ENCODE measurements around the gene ZNF467.
A peak's percentile ranks its signal among the peaks of the same experiment; 100 is the strongest.

ZNF467 gene

DNA sequence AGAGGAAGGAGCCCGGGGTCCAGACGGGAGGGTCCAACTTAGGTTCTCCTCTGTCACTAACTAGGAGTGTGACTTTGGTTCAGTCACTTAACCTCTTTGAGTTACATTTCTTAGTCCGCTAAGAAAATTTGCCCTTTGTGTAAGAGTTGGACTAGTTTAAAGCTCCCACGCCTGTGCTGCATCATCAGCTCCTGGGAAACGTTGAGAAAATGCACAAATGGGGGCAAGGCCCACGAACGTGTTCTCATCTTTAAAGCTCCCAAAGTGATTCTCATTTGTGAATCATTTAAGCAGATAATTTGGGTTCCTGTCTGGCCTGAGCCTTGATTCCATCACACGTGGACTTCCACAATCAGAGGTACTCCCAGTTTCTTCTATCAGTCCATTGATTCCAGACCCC, 6.3 kb downstream of the ZNF467 start:
- Histone ChIP-seq H3K27me3 (ENCODE audit: insufficient read depth, low read length) (peaks cover 93% of the 10 kb centered on the region), H3K9ac (ENCODE audit: low read depth, low read length) (no peak overlapping the region), H3K9me3 (ENCODE audit: insufficient read depth, low read depth, low read length) (no peaks in the 10 kb centered on the region), H3K36me3 (ENCODE audit: insufficient read depth, low read length) (no peaks in the 10 kb centered on the region), H3K4me3 (ENCODE audit: low read length) (no peak overlapping the region), H3K4me1 (ENCODE audit: insufficient read depth, low read length) (0 out of 2 replicates have a peak, but pooled peaks cover 6% of the 10 kb centered on the region), H3K27ac (ENCODE audit: low read depth, low read length) (no peak overlapping the region)
- WGBS = 89% methylated on average over 8 of the region's 8 CpGs

DNA sequence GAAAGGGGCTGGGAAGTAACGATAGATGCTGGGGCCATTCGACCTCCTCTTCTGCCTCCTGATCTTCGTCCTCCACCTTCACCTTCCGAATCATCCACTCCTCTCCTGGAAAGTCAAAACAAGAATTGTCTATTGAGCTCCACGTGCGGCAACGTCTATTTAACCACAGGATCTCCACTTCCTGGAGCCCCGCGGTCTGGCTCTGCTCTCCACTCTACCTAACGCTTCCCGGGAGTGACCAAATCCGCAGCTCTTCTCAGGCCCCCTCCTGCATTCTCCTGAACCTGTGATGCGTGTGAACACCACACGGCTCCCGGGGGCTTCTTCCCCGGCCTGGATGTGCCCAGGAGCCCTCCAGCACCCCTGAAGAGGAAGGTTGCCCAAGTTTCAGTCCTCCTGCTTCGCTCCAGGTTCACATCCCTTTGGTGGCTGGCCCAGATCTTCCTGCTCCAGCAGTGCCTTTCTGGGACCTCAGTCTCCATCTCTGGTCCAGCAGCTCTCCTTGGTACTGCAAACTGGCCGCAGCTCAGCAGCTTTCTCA, 7.2 kb downstream of the ZNF467 start:
- H3K9ac ChIP-seq (ENCODE audit: low read depth, low read length) = no peak overlapping the region
- peaks cover 100% of the 10 kb centered on the region for H3K27me3 ChIP-seq (ENCODE audit: insufficient read depth, low read length)

DNA sequence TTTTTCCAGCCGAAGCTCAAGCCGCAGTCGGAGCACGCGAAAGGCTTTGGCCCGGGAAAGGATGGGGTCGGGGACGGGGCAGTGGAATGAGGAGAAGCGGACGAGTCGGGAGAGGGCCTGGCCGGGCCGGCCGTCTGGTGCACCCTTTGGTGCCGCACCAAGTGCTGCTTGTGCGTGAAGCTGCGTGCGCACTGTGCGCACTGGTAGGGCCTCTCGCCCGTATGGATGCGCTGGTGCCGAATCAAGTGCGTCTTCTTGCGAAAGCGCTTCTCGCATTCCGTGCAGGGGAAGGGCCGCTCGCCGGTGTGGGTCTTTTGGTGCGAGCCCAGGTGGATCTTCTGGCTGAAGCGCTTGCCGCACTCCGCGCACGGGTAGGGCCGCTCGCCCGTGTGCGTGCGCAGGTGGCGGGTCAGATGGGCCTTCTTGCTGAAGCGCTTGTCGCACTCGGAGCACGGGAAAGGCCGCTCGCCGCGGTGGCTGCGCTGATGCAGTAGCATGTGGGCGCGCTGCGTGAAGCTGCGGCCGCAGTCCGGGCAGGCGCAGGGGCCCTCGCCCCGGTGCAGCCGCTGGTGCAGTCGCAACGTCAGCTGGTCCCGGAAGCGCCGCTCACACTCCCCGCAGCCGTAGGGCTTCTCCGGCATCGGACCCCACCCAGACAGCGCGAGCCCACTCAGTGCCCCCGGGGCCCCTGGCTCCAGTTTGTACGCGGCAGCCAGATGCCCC, 7.8 kb downstream of the ZNF467 start:
- Histone ChIP-seq H3K9me3 (ENCODE audit: insufficient read depth, low read depth, low read length) (no peaks in the 10 kb centered on the region), H3K27ac (ENCODE audit: low read depth, low read length) (no peak overlapping the region), H3K4me3 (ENCODE audit: low read length) (peak overlapping the region; percentile 43), H3K36me3 (ENCODE audit: insufficient read depth, low read length) (no peaks in the 10 kb centered on the region), H3K4me1 (ENCODE audit: insufficient read depth, low read length) (no peaks in the 10 kb centered on the region), H3K27me3 (ENCODE audit: insufficient read depth, low read length) (peaks cover 100% of the 10 kb centered on the region), H3K9ac (ENCODE audit: low read depth, low read length) (0 out of 2 replicates have a peak overlapping the region, but pooled peaks have one; percentile 22)
- 3% methylated on average over 76 of the region's 76 CpGs for WGBS

More for the DNA sequence above, 7.2 kb downstream of the ZNF467 start:
- Histone ChIP-seq H3K4me3 (ENCODE audit: low read length) (peak overlapping the region; percentile 43), H3K27ac (ENCODE audit: low read depth, low read length) (no peak overlapping the region), H3K4me1 (ENCODE audit: insufficient read depth, low read length) (0 out of 2 replicates have a peak, but pooled peaks cover 5% of the 10 kb centered on the region), H3K36me3 (ENCODE audit: insufficient read depth, low read length) (no peaks in the 10 kb centered on the region), H3K9me3 (ENCODE audit: insufficient read depth, low read depth, low read length) (no peaks in the 10 kb centered on the region)
- 22% methylated on average over 18 of the region's 18 CpGs for WGBS

DNA sequence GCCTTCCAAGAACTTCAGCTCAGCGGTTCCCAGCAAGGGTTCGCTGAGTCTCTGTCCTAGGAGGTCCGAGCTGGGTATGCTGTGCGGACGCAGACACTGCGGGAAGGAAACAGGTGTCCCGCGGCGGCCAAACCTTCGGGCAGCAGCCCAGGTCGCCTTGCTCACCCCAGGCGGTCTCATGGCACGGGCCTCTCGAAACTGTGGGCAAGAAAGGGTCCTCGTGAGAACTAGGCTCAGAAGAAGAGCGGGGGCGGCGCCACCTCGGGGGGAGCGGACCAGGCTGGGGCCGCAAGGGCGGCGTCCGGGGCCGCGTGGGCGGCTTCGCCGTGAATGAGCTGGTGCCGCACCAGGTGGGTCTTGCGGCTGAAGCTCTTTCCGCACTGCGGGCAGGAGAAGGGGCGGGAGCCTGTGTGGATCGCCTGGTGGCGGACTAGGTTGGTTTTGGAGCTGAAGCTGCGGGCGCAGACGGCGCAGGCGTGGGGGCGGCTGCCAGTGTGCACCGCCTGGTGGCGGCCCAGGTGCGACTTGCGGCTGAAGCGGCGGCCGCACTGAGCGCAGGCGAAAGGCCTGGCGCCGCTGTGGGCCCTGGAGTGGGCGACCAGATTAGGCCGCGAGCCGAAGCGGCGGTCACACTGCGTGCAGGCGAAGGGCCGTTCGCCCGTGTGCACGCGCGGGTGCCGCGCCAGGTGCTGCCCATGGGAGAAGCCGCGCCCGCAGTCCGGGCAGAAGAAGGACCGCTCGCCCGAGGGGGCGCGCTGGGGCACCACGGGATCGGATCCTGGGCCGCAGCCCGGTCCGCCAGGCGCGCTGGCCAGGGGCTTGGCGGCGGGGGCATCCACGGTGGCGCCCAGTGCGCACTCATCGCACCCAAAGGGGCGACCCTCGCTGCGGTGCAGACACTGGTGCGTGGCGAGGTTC, 8.6 kb downstream of the ZNF467 start:
- no peaks in the 10 kb centered on the region for H3K36me3 ChIP-seq (ENCODE audit: insufficient read depth, low read length)
- no peaks in the 10 kb centered on the region for H3K4me1 ChIP-seq (ENCODE audit: insufficient read depth, low read length)
- no peak overlapping the region for H3K9ac ChIP-seq (ENCODE audit: low read depth, low read length)
- peak overlapping the region; percentile 43 for H3K4me3 ChIP-seq (ENCODE audit: low read length)
- H3K27ac ChIP-seq (ENCODE audit: low read depth, low read length) = no peak overlapping the region
- WGBS = 2% methylated on average over 96 of the region's 96 CpGs
- peaks cover 100% of the 10 kb centered on the region for H3K27me3 ChIP-seq (ENCODE audit: insufficient read depth, low read length)
- H3K9me3 ChIP-seq (ENCODE audit: insufficient read depth, low read depth, low read length) = no peaks in the 10 kb centered on the region

DNA sequence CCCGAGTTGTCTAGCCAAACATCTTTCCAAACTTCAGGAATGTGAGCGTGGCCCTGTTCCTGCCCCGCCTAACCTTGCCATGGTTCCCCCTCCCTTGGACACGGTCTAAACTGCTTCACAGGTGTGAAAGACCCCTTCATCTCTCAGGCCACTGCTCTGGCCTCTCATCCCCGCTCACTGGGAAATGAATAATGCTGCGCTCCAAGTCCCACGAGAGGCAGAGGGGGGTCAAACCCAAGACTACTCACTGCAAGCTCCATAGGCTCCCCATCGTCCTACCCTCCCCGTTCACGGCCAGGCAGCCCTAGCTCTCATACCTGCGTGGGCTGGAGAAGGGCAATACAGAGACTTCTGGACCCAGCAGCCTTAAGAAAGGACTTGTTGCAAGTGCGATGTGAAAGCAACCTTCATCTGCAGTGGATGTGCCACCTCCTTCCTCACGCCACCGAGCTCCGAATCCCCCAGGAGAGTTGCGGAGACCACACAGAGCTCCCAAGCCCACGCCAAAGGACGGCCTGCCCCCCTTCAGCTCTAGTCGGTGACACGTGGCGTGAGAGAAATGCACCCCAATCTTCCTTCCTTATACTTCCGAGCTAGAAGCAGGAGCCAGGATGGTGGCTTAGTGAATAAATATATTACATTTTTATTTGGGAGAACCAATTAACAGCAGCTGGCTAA, 9.7 kb downstream of the ZNF467 start:
- Histone ChIP-seq H3K36me3 (ENCODE audit: insufficient read depth, low read length) (no peaks in the 10 kb centered on the region), H3K4me3 (ENCODE audit: low read length) (no peak overlapping the region), H3K9me3 (ENCODE audit: insufficient read depth, low read depth, low read length) (no peaks in the 10 kb centered on the region), H3K27ac (ENCODE audit: low read depth, low read length) (no peak overlapping the region), H3K27me3 (ENCODE audit: insufficient read depth, low read length) (peaks cover 96% of the 10 kb centered on the region), H3K9ac (ENCODE audit: low read depth, low read length) (no peak overlapping the region), H3K4me1 (ENCODE audit: insufficient read depth, low read length) (no peaks in the 10 kb centered on the region)
- WGBS = 83% methylated on average over 21 of the region's 22 CpGs

DNA sequence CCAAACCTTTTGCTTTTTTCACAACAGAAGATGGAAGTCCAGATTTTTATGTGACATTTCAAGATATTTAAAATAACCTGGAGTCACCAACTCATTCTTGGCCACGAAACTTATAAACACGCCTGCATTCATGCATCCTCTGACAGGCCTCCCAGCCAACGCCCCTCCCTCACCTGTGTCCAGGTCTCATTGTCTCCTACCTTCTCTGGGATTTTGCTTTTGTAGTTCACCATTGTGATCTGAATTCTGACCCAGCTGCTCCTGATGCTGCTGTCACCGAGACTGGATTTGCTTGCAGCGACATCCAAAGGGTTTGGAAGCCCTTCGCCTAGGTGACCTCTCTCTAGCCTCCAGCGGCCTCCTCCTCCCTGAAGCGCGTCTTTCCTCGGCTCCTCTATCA, 10.8 kb downstream of the ZNF467 start:
- Histone ChIP-seq H3K27me3 (ENCODE audit: insufficient read depth, low read length) (peaks cover 85% of the 10 kb centered on the region), H3K36me3 (ENCODE audit: insufficient read depth, low read length) (no peaks in the 10 kb centered on the region), H3K9ac (ENCODE audit: low read depth, low read length) (no peak overlapping the region), H3K27ac (ENCODE audit: low read depth, low read length) (no peak overlapping the region), H3K9me3 (ENCODE audit: insufficient read depth, low read depth, low read length) (no peaks in the 10 kb centered on the region), H3K4me1 (ENCODE audit: insufficient read depth, low read length) (no peaks in the 10 kb centered on the region), H3K4me3 (ENCODE audit: low read length) (no peak overlapping the region)
- 89% methylated on average over 10 of the region's 10 CpGs for WGBS

DNA sequence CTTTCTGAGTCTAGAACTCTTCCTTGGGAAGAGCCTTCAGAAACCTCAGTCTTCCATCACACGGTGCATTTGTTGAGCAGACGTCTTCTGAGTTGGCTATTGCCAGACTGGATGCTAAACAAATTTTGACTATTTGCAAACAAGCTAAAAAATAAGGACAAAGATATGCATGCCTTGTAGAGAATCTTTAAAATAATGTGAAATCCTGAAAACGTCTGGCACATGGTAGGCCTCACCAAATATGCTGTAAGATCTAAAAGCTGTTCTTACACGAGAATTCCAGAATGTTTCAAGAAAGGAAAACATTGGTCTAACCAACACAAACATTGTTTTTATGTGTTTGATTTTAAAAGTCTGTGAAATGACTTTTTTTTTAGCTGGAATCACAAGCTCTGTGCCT, 11.3 kb downstream of the ZNF467 start:
- Histone ChIP-seq H3K27ac (ENCODE audit: low read depth, low read length) (no peak overlapping the region), H3K9me3 (ENCODE audit: insufficient read depth, low read depth, low read length) (no peaks in the 10 kb centered on the region), H3K4me3 (ENCODE audit: low read length) (no peak overlapping the region), H3K9ac (ENCODE audit: low read depth, low read length) (no peak overlapping the region), H3K4me1 (ENCODE audit: insufficient read depth, low read length) (no peaks in the 10 kb centered on the region), H3K36me3 (ENCODE audit: insufficient read depth, low read length) (no peaks in the 10 kb centered on the region), H3K27me3 (ENCODE audit: insufficient read depth, low read length) (peaks cover 80% of the 10 kb centered on the region)
- WGBS = 91% methylated on average over 4 of the region's 4 CpGs

DNA sequence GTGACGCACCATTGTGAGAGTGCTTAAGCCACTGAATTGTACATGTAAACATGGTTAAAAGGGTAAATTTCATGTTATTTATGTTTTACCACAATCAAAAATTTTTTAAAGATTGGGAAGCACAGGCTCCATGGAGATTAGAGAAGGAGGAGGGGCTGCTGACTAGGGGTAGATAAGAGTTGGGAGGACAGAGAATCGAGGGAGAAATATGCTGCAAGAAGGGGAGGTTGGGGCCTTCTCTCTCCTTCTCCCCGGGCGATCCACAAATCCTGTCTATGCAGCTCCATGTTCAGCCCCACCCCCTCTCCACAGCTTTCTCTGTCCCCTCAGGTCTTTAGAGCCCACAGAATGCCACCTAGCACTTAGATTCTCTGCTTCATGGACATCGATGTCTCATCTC, 12.1 kb downstream of the ZNF467 start:
- H3K9me3 ChIP-seq (ENCODE audit: insufficient read depth, low read depth, low read length) = no peaks in the 10 kb centered on the region
- peaks cover 78% of the 10 kb centered on the region for H3K27me3 ChIP-seq (ENCODE audit: insufficient read depth, low read length)
- no peak overlapping the region for H3K9ac ChIP-seq (ENCODE audit: low read depth, low read length)
- 90% methylated on average over 5 of the region's 5 CpGs for WGBS
- no peak overlapping the region for H3K4me3 ChIP-seq (ENCODE audit: low read length)
- no peaks in the 10 kb centered on the region for H3K36me3 ChIP-seq (ENCODE audit: insufficient read depth, low read length)
- H3K4me1 ChIP-seq (ENCODE audit: insufficient read depth, low read length) = no peaks in the 10 kb centered on the region
- no peak overlapping the region for H3K27ac ChIP-seq (ENCODE audit: low read depth, low read length)

DNA sequence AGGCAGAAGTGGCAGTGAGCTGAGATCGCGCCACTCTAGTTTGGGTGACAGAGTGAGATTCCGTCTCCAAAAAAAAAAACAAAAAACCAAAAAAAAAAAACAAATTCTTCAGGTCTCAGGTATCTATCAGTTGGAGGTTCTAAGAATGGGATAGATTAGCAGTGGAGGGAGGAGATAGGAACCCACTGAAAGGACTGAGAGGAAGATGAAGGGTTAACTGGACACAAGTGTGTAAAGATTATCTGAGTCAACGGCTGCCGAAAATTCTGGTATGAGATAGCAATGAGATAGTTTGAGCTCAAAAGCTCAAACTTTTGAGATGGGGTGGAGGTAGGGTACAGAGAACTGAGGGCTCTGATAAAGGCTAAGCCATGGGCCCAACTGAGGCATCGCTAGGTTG, 12.8 kb downstream of the ZNF467 start:
- Histone ChIP-seq H3K9ac (ENCODE audit: low read depth, low read length) (no peak overlapping the region), H3K27me3 (ENCODE audit: insufficient read depth, low read length) (peaks cover 77% of the 10 kb centered on the region), H3K4me3 (ENCODE audit: low read length) (no peak overlapping the region), H3K4me1 (ENCODE audit: insufficient read depth, low read length) (no peaks in the 10 kb centered on the region), H3K9me3 (ENCODE audit: insufficient read depth, low read depth, low read length) (no peaks in the 10 kb centered on the region), H3K36me3 (ENCODE audit: insufficient read depth, low read length) (no peaks in the 10 kb centered on the region), H3K27ac (ENCODE audit: low read depth, low read length) (no peak overlapping the region)
- WGBS = 82% methylated on average over 4 of the region's 6 CpGs

DNA sequence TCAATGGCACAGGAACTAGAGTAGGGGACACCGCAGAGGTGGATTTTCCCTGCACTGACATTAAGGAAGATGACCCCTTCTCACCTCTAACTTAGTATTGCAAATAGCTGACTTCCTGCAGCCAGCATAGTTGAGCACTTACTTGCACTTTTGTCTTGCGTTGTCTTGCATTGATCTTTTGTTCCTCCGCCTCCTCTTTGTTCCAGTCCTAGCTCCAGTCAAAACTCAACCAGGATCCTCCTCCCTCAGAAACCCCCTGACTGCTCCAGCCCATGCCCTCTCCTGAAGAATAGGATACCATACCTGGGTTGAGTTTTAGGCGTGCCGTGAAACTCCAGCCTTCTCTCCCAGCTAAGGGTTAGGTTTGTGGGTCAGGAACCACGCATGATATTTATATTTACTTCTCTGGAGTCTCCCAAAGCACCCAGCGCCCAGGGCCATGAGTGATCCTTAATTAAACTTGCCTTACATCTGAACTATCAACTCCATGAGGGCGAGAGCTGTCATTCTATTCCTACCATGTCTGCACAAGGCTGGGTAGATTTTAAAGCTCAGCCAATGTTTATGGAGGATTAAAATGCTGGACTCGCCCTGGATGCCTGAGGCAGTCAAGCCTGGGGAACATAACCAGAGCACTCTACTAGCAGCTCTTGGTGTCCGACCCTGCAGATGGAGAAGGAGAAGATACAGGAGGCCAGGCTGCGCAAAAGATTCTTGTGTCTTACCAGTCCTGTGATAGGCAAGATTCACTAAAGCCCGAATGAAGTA, 14.1 kb downstream of the ZNF467 start:
- WGBS = 72% methylated on average over 12 of the region's 12 CpGs
- Histone ChIP-seq H3K36me3 (ENCODE audit: insufficient read depth, low read length) (no peaks in the 10 kb centered on the region), H3K9me3 (ENCODE audit: insufficient read depth, low read depth, low read length) (no peaks in the 10 kb centered on the region), H3K4me3 (ENCODE audit: low read length) (no peak overlapping the region), H3K27me3 (ENCODE audit: insufficient read depth, low read length) (peaks cover 64% of the 10 kb centered on the region), H3K4me1 (ENCODE audit: insufficient read depth, low read length) (no peaks in the 10 kb centered on the region), H3K27ac (ENCODE audit: low read depth, low read length) (no peak overlapping the region), H3K9ac (ENCODE audit: low read depth, low read length) (no peak overlapping the region)

Measured in HUES64 (cell line).